ENCODE measurements around the gene RPL35. TPM values are rescaled to one million over a fixed set of nuclear protein-coding genes. Genes with fewer than 3 reads are reported as not detected.

Gene RPL35
- total and polyA plus RNA-seq, 2 of the 8 experiments (the other 6 are each of a cell fraction or from before 2014, with no cell fraction given) = 1,831 to 2,448 TPM

GRCh38 chr9:124855944-124856765, 5.6 kb downstream of the RPL35 start (continued):
- TF ChIP-seq BACH1 (IDR thresholded peaks at IDR 0.05; ENCODE audit: low read length) = no peak
- TF ChIP-seq GABPA (IDR thresholded peaks at IDR 0.05; ENCODE audit: borderline replicate concordance, insufficient read depth, low read length) = no peak
- no peak for TF ChIP-seq TEAD4 (IDR thresholded peaks at IDR 0.05; ENCODE audit: low read depth, low read length)
- peak in 1 of 2 experiments; percentile 76; a peak in 2 of 3 replicates for TF ChIP-seq POLR2A (IDR thresholded peaks at IDR 0.05; ENCODE audit: control extremely low read depth in 1 of 2, low read depth in 2 of 2, low read length in 2 of 2)
- no peak for TF ChIP-seq RXRA (IDR thresholded peaks at IDR 0.05; ENCODE audit: insufficient read depth, low read depth, low read length)
- TF ChIP-seq RBBP5 (IDR thresholded peaks at IDR 0.05; ENCODE audit: borderline replicate concordance, low read depth, low read length) = no peak
- TF ChIP-seq ASH2L (IDR thresholded peaks at IDR 0.05; ENCODE audit: low read length) = no peak
- TF ChIP-seq TAF1 (IDR thresholded peaks at IDR 0.05; ENCODE audit: low read depth, low read length) = no peak
- TF ChIP-seq RNF2 (IDR thresholded peaks at IDR 0.05; ENCODE audit: borderline replicate concordance, low read depth, low read length, missing control alignments, poor library complexity, severe bottlenecking) = no peak
- TF ChIP-seq CBX5 (IDR thresholded peaks at IDR 0.05; ENCODE audit: low read depth, low read length) = no peak
- TF ChIP-seq RAD21 (IDR thresholded peaks at IDR 0.05 in 1 of 2, conservative IDR thresholded peaks at IDR 0.05 in 1 of 2; ENCODE audit: low read depth in 2 of 2, low read length in 2 of 2) = peak; percentile 75 to 79
- 0 out of 2 replicates have a peak, but pooled peaks have one; percentile 43 for TF ChIP-seq CHD2 (IDR thresholded peaks at IDR 0.05; ENCODE audit: low read length)
- TF ChIP-seq KDM1A (IDR thresholded peaks at IDR 0.05; ENCODE audit: borderline replicate concordance, low read length) = no peak
- TF ChIP-seq MAX (IDR thresholded peaks at IDR 0.05) = peak; percentile 79
